OCI-LY7 (cell line): ENCODE results near the gene NAMPT.

Experiments used
- CTCF ChIP-seq: fragments of 200-600 bp; sonication (generic); conservative IDR thresholded peaks from 2 replicates; pipeline ENCODE4 v1.5.1; 2014; ENCODE audit warnings: mild to moderate bottlenecking, antibody characterized with exemption, low read length, moderate library complexity, mixed read lengths
- EZH2phosphoT487 ChIP-seq: fragments of 200-600 bp; sonication (generic); IDR thresholded peaks from 2 replicates; pipeline ENCODE4 v1.6.1; 2018; ENCODE audit warnings: low read depth, borderline replicate concordance, mild to moderate bottlenecking, mixed run types, antibody characterized with exemption, low read length, moderate library complexity, mixed read lengths

- no peak for TF ChIP-seq CTCF
- TF ChIP-seq EZH2phosphoT487: no peak
Observed at GRCh38 chr7:106223156-106223555, 61.6 kb downstream of the NAMPT start.
